Effector memory CD8-positive, alpha-beta T cell (primary cell): Measurements from ENCODE around the gene PATL2.
A peak's percentile ranks its signal among the peaks of the same experiment; 100 is the strongest.

Experiments used
- ATAC-seq: fragments of 150-1000 bp; cut with Tn5 transposase; replicated peaks from 2 replicates; pipeline ENCODE4 v1.10.0; 2021; ENCODE audit warnings: mild to moderate bottlenecking, moderate library complexity
- DNase-seq, 3 experiments: peaks; one replicate each; pipeline ENCODE4 v3.0.0; 2021
- H3K27ac Mint-ChIP-seq, 2 donors: one replicate each; pipeline ENCODE4 v1.8.0; 2022; ENCODE audit warnings: mild to moderate bottlenecking in 2 of 2, mixed read lengths in 2 of 2, moderate library complexity in 2 of 2
- H3K27me3 Mint-ChIP-seq, 2 donors: one replicate each; pipeline ENCODE4 v1.8.0; 2022; ENCODE audit warnings: mixed read lengths in 2 of 2
- H3K36me3 Mint-ChIP-seq: one replicate; pipeline ENCODE4 v1.8.0; 2022; ENCODE audit warnings: mild to moderate bottlenecking, moderate library complexity, mixed read lengths; ENCODE audit not compliant: insufficient read depth
- H3K4me1 Mint-ChIP-seq, 2 donors: one replicate each; pipeline ENCODE4 v1.8.0; 2022; ENCODE audit warnings: low read depth in 2 of 2, mixed read lengths in 2 of 2
- H3K4me3 Mint-ChIP-seq, 2 donors: one replicate each; pipeline ENCODE4 v1.8.0; 2022; ENCODE audit warnings: mild to moderate bottlenecking in 2 of 2, mixed read lengths in 2 of 2, moderate library complexity in 2 of 2
- H3K9me3 Mint-ChIP-seq, 2 donors: one replicate each; pipeline ENCODE4 v1.8.0; 2022; ENCODE audit warnings: mixed read lengths in 2 of 2

The PATL2 gene

GRCh38 chr15:44666210-44667038 is 44.7 kb downstream of the PATL2 start:
- Mint-ChIP-seq H3K27ac (peak overlapping the region; percentile 93 to 98), H3K4me3 (peak overlapping the region; percentile 74 to 95), H3K27me3 (no peaks in the 10 kb centered on the region), H3K36me3 (peaks cover 51% of the 10 kb centered on the region), H3K4me1 (peaks cover 51 to 65% of the 10 kb centered on the region in 2 donors), H3K9me3 (no peaks in the 10 kb centered on the region)
- DNase-seq (no peak), ATAC-seq (no peak)

DNA sequence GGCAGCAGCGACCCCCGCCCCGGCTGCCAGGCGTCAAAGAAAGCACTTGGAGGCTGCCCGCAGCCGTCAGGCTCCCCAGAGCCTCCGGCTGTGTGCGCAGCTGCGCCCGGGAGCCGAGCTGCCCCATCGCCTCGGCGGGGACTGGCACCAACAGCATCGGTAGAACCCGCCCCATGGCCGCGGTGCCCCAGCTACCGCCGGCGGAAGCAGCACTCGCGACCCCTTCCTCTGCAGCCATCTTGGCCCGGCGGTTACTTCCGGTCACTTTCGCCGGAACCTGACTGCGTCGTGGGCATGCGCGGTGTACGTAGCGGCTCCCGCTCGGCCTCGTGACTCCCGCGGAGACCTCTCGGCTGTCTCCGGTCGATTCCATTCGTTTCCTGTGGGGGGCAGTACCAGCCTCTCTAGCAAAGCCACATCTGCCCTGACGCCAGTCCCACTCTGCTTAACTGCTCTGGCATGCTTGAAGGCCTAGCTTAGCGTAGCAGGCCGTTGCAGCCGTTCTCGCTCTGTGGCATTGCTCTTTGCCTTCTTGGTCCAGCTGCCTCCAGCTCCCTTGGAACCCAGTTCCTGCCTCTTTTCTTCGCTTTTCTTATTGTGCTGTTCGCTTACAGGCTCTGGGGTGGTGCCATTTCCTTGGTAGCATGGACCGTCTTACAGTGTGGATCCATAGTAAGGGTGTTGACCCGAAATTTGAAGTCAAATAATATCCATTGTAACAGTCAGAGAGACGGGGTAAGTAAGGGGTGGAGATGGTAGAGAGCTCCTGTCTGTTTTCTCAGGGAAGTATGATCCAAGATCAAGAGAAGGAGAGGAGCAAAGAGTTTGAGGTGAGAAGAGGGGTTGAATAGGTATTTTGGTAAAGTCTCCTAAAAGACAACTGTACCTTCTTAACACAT is 47.5 kb downstream of the PATL2 start, which contains the start of gene SPG11:
SPG11 (minus strand) TSS at position 253 of the 899 bp plus-strand sequence; CDS start at position 238, 15 bp downstream.
- peak within 1 kb of the TSS; percentile 95 to 98 for H3K4me3 Mint-ChIP-seq
- H3K27ac Mint-ChIP-seq: peak within 1 kb of the TSS; percentile 93 to 98
- H3K27me3 Mint-ChIP-seq: no peaks in the 10 kb centered on the region
- peaks cover 43 to 63% of the 10 kb centered on the region in 2 donors for H3K4me1 Mint-ChIP-seq
- H3K36me3 Mint-ChIP-seq: peaks cover 51% of the 10 kb centered on the region
- no peaks in the 10 kb centered on the region for H3K9me3 Mint-ChIP-seq
- peak; percentile 78 for ATAC-seq
- DNase-seq: peak; percentile 94 to 95 (median 94)

DNA sequence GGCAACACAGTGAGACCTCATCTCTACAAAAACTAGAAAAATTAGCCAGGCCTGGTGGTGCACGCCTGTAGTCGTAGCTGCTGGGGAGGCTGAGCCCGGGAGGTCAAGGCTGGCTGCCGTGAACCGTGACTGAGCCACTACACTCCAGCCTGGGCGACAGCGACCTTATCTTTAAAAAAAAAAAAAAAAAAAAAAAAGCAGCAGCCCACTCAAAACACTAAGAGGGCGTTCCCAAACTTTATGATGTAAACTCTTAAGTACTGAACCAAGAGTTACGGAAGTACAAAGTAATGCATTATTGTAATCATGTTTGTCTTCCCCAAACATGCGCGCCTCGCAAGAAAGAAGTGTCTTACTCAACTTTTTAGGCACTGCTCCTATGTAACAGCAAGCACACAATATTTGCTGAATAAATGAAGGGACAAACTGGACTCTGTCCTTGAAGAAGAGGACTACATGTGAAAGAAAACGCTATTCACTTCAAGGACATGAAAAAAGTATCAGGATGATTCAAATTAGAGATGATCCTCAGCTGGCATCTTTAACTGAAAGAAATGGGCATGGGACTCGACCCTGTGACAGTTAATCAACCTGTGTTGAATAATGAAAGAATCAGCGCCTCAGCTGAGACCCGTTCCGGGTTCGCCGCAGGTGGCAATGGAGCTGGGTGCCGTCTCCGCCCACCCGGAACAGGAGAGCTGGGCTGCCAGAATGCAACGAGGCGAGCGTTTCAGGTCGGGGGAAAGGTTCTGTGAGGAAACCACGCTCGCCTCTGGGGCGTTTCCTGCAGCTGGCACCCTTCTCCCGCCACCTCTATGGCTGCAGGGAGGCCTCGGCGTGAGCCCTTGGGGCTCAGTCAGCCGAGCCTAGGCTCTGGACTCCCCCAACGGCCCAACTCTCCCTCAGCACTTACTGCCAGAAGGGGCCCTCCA is 48.4 kb downstream of the PATL2 start:
- peak overlapping the region; percentile 93 to 98 for H3K27ac Mint-ChIP-seq
- no peaks in the 10 kb centered on the region for H3K27me3 Mint-ChIP-seq
- ATAC-seq: peak; percentile 74
- H3K4me3 Mint-ChIP-seq: peak overlapping the region; percentile 95 to 98
- H3K9me3 Mint-ChIP-seq: no peaks in the 10 kb centered on the region
- DNase-seq: peak; percentile 83 to 85 (median 83)
- peaks cover 53% of the 10 kb centered on the region for H3K36me3 Mint-ChIP-seq
- H3K4me1 Mint-ChIP-seq: peaks cover 38 to 56% of the 10 kb centered on the region in 2 donors

DNA sequence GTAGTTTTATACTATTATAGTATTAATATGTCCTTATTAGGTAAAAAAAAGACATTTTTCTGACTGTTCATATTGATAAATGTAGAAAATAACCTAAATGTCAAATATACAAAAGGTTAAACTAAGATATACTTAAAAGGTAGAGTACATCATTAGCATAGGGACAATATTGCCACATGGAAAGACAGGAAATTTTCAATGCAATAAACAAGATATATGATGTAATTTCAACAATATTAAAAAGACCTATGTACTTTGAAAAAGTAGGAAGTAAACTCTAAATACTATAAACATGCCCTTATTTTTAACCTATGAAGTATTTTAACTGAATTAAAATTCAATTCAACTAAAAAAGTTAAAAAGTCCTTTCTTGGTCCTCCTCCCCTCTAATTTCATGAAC is 49.5 kb downstream of the PATL2 start:
- DNase-seq (no peak), ATAC-seq (no peak)
- peaks cover 58% of the 10 kb centered on the region for H3K36me3 Mint-ChIP-seq
- no peaks in the 10 kb centered on the region for H3K27me3 Mint-ChIP-seq
- H3K4me1 Mint-ChIP-seq: peaks cover 29 to 45% of the 10 kb centered on the region in 2 donors
- peak overlapping the region; percentile 95 to 98 for H3K4me3 Mint-ChIP-seq
- peak overlapping the region; percentile 93 to 98 for H3K27ac Mint-ChIP-seq
- H3K9me3 Mint-ChIP-seq: no peaks in the 10 kb centered on the region

DNA sequence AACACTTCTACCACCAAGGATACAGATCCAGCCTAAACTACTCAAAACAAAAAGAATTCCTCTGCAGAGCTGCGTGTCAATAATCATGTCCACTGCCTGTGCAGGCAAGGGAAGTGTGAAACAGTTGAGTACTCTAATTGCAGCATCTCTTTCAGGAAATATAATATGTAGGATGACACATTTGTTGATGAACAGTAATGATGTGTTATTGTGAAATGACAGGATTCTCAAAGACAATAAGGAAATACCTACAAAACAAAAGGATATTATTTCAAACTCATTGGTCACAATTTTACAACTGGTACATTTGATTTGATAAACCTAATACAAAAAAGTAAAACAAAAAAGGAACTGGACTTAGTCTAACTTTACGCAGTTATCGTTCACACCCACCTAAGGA is 52.1 kb downstream of the PATL2 start:
- Mint-ChIP-seq H3K4me1 (peaks cover 22 to 35% of the 10 kb centered on the region in 2 donors), H3K4me3 (no peak overlapping the region), H3K27ac (peak overlapping the region; percentile 24 to 68), H3K36me3 (peaks cover 58% of the 10 kb centered on the region), H3K9me3 (no peaks in the 10 kb centered on the region), H3K27me3 (no peaks in the 10 kb centered on the region)
- ATAC-seq (no peak), DNase-seq (no peak)

GRCh38 chr15:44657378-44657777 is 53.7 kb downstream of the PATL2 start:
- Mint-ChIP-seq H3K4me1 (peaks cover 15 to 35% of the 10 kb centered on the region in 2 donors), H3K36me3 (peaks cover 51% of the 10 kb centered on the region), H3K27me3 (no peaks in the 10 kb centered on the region), H3K27ac (no peak overlapping the region), H3K9me3 (no peaks in the 10 kb centered on the region), H3K4me3 (no peak overlapping the region)
- ATAC-seq: no peak
- no peak for DNase-seq

DNA sequence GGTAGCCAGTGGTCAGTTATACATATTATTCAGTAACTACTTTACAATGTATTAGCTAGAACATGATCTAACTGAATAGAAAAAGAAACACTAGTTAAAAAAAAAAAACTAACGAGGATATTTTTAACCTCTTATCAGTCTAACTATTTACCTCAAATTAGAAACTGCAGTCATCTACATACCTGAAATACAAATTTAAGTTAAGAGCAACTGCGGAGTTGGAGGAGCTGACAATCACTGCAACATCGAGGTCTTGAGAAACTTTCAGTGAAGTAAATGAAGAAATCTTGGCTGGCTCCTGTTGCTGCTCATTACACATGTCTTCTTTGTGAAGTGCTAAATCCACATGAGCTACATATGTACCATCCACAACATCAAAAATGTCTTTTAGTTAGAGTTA is 54.2 kb downstream of the PATL2 start:
- ATAC-seq: no peak
- H3K36me3 Mint-ChIP-seq: peaks cover 54% of the 10 kb centered on the region

DNA sequence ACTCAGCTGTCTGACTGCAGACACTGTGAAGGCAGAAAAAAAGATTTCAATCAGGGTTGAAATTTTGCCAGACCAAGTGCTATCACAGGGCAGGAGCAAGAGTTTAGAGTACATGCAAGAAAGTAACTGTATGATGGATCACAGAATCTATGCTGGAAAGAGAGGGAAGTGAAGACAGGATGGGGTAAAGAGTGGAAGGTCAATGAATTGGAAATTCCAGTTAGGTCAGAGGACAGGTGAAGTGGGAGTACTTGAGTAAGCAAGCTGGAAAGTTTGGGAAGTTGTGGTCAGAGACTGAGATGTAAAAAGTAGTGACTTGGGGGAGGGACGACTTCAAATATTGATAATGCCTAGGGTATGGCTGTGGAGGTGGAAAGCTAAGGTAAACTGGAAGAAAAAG is 54.8 kb downstream of the PATL2 start:
- Mint-ChIP-seq H3K27ac (no peak overlapping the region), H3K36me3 (peaks cover 60% of the 10 kb centered on the region), H3K27me3 (no peaks in the 10 kb centered on the region), H3K9me3 (no peaks in the 10 kb centered on the region), H3K4me3 (no peak overlapping the region), H3K4me1 (peaks cover 13 to 40% of the 10 kb centered on the region in 2 donors)
- DNase-seq: no peak
- ATAC-seq: no peak

More for the DNA sequence above, 54.2 kb downstream of the PATL2 start:
- no peak for DNase-seq
- H3K27ac Mint-ChIP-seq: no peak overlapping the region
- H3K9me3 Mint-ChIP-seq: no peaks in the 10 kb centered on the region
- H3K4me3 Mint-ChIP-seq: no peak overlapping the region
- peaks cover 15 to 39% of the 10 kb centered on the region in 2 donors for H3K4me1 Mint-ChIP-seq
- no peaks in the 10 kb centered on the region for H3K27me3 Mint-ChIP-seq

- ATAC-seq: no peak
- H3K4me3 Mint-ChIP-seq: no peak overlapping the region
- no peaks in the 10 kb centered on the region for H3K27me3 Mint-ChIP-seq
- no peak for DNase-seq
- peaks cover 70% of the 10 kb centered on the region for H3K36me3 Mint-ChIP-seq
- H3K4me1 Mint-ChIP-seq: peaks cover 11 to 29% of the 10 kb centered on the region in 2 donors
- no peaks in the 10 kb centered on the region for H3K9me3 Mint-ChIP-seq
- H3K27ac Mint-ChIP-seq: no peak overlapping the region
Measured at GRCh38 chr15:44654858-44655257, 56.3 kb downstream of the PATL2 start.

GRCh38 chr15:44647637-44648036 is 63.5 kb downstream of the PATL2 start:
- H3K27ac Mint-ChIP-seq: peak overlapping the region; percentile 33 to 53
- H3K9me3 Mint-ChIP-seq: peaks cover 2 to 8% of the 10 kb centered on the region in 2 donors
- H3K4me1 Mint-ChIP-seq: peaks cover 29 to 60% of the 10 kb centered on the region in 2 donors
- no peak for ATAC-seq
- no peak for DNase-seq
- H3K36me3 Mint-ChIP-seq: peaks cover 74% of the 10 kb centered on the region
- H3K4me3 Mint-ChIP-seq: no peak overlapping the region
- no peaks in the 10 kb centered on the region for H3K27me3 Mint-ChIP-seq

DNA sequence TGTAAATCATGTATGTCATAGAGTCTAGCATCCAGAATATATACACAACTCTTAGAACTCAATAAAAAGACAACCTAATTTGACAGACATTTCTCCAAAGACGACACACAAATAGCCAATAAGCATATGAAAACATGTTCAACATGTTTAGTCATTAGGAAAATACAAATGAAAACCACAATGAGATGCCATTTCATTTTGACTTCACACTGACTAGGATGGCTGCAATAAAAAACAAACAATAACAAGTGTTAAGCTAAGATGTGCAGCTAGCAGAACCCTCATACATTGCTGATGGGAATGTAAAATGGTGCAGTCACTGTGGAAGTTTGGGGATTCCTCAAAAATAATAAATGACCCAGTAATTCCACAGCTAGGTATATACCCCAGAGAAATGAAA is 64.1 kb downstream of the PATL2 start:
- H3K4me1 Mint-ChIP-seq: peaks cover 29 to 62% of the 10 kb centered on the region in 2 donors
- H3K27ac Mint-ChIP-seq: peak overlapping the region; percentile 33 to 53
- H3K4me3 Mint-ChIP-seq: no peak overlapping the region
- peaks cover 74% of the 10 kb centered on the region for H3K36me3 Mint-ChIP-seq
- ATAC-seq (no peak), DNase-seq (no peak)
- peaks cover 2 to 8% of the 10 kb centered on the region in 2 donors for H3K9me3 Mint-ChIP-seq
- no peaks in the 10 kb centered on the region for H3K27me3 Mint-ChIP-seq

GRCh38 chr15:44646460-44646859 is 64.7 kb downstream of the PATL2 start:
- Mint-ChIP-seq H3K4me3 (no peak overlapping the region), H3K36me3 (peaks cover 73% of the 10 kb centered on the region), H3K27ac (peak overlapping the region; percentile 53 to 56), H3K4me1 (peaks cover 29 to 62% of the 10 kb centered on the region in 2 donors), H3K9me3 (peaks cover 2 to 8% of the 10 kb centered on the region in 2 donors), H3K27me3 (no peaks in the 10 kb centered on the region)
- DNase-seq: no peak
- ATAC-seq: no peak
